GM23338 (cell line): Measurements from ENCODE around the gene SLC30A10. TPM values are rescaled to one million over a fixed set of nuclear protein-coding genes. Genes with fewer than 3 reads are reported as not detected.
"Not testable (repeated sequence)": the region's sequence is repeated elsewhere in the genome, so short reads cannot be mapped to it uniquely, and the experiment has no call there.

ENCODE experiments used
- ATAC-seq: fragments of 200-7000 bp; cut with Tn5 transposase; 3 replicates; pipeline ENCODE4 v1.9.1; 2020
- DNase-seq: peaks from one replicate; pipeline ENCODE4 v3.0.0-alpha.2; 2015; ENCODE audit warnings: low spot score
- H2AFZ ChIP-seq: fragments of 200-600 bp; sonication (generic); 2 replicates; pipeline ENCODE4 v1.8.0; 2016; ENCODE audit warnings: antibody characterized with exemption, mild to moderate bottlenecking, moderate library complexity
- H3F3A ChIP-seq: fragments of 200-600 bp; sonication (generic); replicated peaks from 2 replicates; pipeline ENCODE4 v1.8.0; 2017; ENCODE audit warnings: antibody characterized with exemption, mixed run types, low read depth
- H3K27ac ChIP-seq: fragments of 200-600 bp; sonication (generic); 2 replicates; pipeline ENCODE4 v1.6.1; 2016; ENCODE audit warnings: low read depth
- H3K27me3 ChIP-seq: fragments of 200-600 bp; sonication (generic); 2 replicates; pipeline ENCODE4 v1.8.0; 2016; ENCODE audit warnings: mild to moderate bottlenecking, mixed run types, moderate library complexity; ENCODE audit not compliant: insufficient read depth
- H3K36me3 ChIP-seq: fragments of 200-600 bp; sonication (generic); 2 replicates; pipeline ENCODE4 v1.8.0; 2016; ENCODE audit warnings: mild to moderate bottlenecking; ENCODE audit not compliant: insufficient read depth
- H3K4me1 ChIP-seq: fragments of 200-600 bp; sonication (generic); 2 replicates; pipeline ENCODE4 v1.8.0; 2016; ENCODE audit warnings: mild to moderate bottlenecking, moderate library complexity; ENCODE audit not compliant: insufficient read depth
- H3K4me2 ChIP-seq: fragments of 200-600 bp; sonication (generic); 2 replicates; pipeline ENCODE4 v1.7.1; 2017; ENCODE audit warnings: mixed run types
- H3K4me3 ChIP-seq: fragments of 200-600 bp; sonication (generic); 2 replicates; pipeline ENCODE4 v1.6.1; 2016; ENCODE audit warnings: mixed run types
- H3K79me2 ChIP-seq: fragments of 200-600 bp; sonication (generic); replicated peaks from 2 replicates; pipeline ENCODE4 v1.8.0; 2017; ENCODE audit warnings: mild to moderate bottlenecking; ENCODE audit not compliant: insufficient read depth
- H3K9me2 ChIP-seq: fragments of 200-600 bp; sonication (generic); 2 replicates; pipeline ENCODE4 v1.8.0; 2017; ENCODE audit not compliant: insufficient read depth
- H4K20me1 ChIP-seq: fragments of 200-600 bp; sonication (generic); replicated peaks from 2 replicates; pipeline ENCODE4 v1.8.0; 2017; ENCODE audit warnings: mild to moderate bottlenecking; ENCODE audit not compliant: insufficient read depth
- H3K27ac Mint-ChIP-seq: 2 replicates; pipeline ENCODE4 v1.8.0; 2020; ENCODE audit warnings: inconsistent platforms, mild to moderate bottlenecking, moderate library complexity, mixed read lengths
- H3K27me3 Mint-ChIP-seq: 3 replicates; pipeline ENCODE4 v1.8.0; 2022; ENCODE audit warnings: low read depth, mild to moderate bottlenecking, moderate library complexity, mixed read lengths, inconsistent platforms; ENCODE audit not compliant: insufficient read depth, poor library complexity
- H3K36me3 Mint-ChIP-seq: 3 replicates; pipeline ENCODE4 v1.8.0; 2021; ENCODE audit warnings: low read depth, mild to moderate bottlenecking, inconsistent platforms, moderate library complexity, mixed read lengths
- H3K4me1 Mint-ChIP-seq: 3 replicates; pipeline ENCODE4 v1.8.0; 2020; ENCODE audit warnings: mild to moderate bottlenecking, inconsistent platforms, mixed read lengths
- H3K4me3 Mint-ChIP-seq: 3 replicates; pipeline ENCODE4 v1.8.0; 2021; ENCODE audit warnings: moderate library complexity, mild to moderate bottlenecking, inconsistent platforms, mixed read lengths
- H3K9me3 Mint-ChIP-seq: 3 replicates; pipeline ENCODE4 v1.8.0; 2020; ENCODE audit warnings: moderate library complexity, mild to moderate bottlenecking, inconsistent platforms, mixed read lengths
- JUNB ChIP-seq: IDR thresholded peaks from one replicate; pipeline ENCODE4 v1.6.1; 2016; ENCODE audit warnings: antibody characterized with exemption; ENCODE audit not compliant: unreplicated experiment
- NANOG ChIP-seq: IDR thresholded peaks from 2 replicates; pipeline ENCODE4 v1.6.1; 2016; ENCODE audit warnings: antibody characterized with exemption, borderline replicate concordance
- POLR2AphosphoS5 ChIP-seq: IDR thresholded peaks from 2 replicates; pipeline ENCODE4 v1.6.1; 2016; ENCODE audit warnings: antibody characterized with exemption, low read depth
- STAT1 ChIP-seq: IDR thresholded peaks from one replicate; pipeline ENCODE4 v1.6.1; 2016; ENCODE audit warnings: antibody characterized with exemption; ENCODE audit not compliant: unreplicated experiment
- ZNF114 ChIP-seq: fragments of 250-450 bp; sonication (Bioruptor Pico); IDR thresholded peaks from 2 replicates; pipeline ENCODE4 v1.5.0; 2020; ENCODE audit warnings: mild to moderate bottlenecking, moderate library complexity
- ZNF331 ChIP-seq: fragments of 250-450 bp; sonication (Bioruptor Pico); IDR thresholded peaks from 2 replicates; pipeline ENCODE4 v1.5.0; 2020; ENCODE audit warnings: low read depth, mild to moderate bottlenecking, moderate library complexity
- polyA plus RNA-seq: library from polyadenylated mRNA; unstranded; fragments of >200 nt; fragmentation: Nextera tagmentation; extraction: Ambion mirVana; gene quantifications from 2 replicates; pipeline ENCODE4 v1.2.1, GENCODE V29; 2016
- total RNA-seq: library from RNA; depleted of rRNA; stranded (reverse); fragments of >200 nt; shearing (Covaris generic); gene quantifications from 2 replicates; pipeline ENCODE4 v1.2.3, GENCODE V29; 2014

The SLC30A10 gene
- total and polyA plus RNA-seq, 2 experiments from 2014 or later, result 0.47 to 1.1 TPM

DNA sequence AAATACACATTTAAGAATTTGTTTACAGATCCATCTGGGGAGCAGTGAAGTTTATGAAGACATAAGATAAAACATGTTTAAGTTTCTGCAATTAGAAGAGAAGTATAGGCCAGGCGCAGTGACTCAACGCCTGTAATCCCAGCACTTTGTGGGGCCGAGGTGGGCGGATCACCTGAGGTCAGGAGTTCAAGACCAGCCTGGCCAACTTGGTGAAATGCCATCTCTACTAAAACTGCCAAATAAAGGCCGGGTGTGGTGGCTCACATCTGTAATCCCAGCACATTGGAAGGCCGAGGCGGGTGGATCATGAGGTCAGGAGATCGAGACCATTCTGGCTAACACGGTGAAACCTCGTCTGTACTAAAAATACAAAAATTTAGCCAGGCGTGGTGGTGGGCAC is 5.4 kb upstream of the SLC30A10 start:
- not testable (repeated sequence) for H3K27me3 ChIP-seq, H3K27ac Mint-ChIP-seq, H3K4me1 Mint-ChIP-seq, H3K27me3 Mint-ChIP-seq, H3K79me2 ChIP-seq, H2AFZ ChIP-seq, H4K20me1 ChIP-seq, H3K4me2 ChIP-seq, H3K36me3 Mint-ChIP-seq, H3K4me3 Mint-ChIP-seq, ATAC-seq, H3K9me3 Mint-ChIP-seq, H3K9me2 ChIP-seq, H3K36me3 ChIP-seq, DNase-seq, H3K4me1 ChIP-seq, H3F3A ChIP-seq, H3K27ac ChIP-seq, H3K4me3 ChIP-seq

DNA sequence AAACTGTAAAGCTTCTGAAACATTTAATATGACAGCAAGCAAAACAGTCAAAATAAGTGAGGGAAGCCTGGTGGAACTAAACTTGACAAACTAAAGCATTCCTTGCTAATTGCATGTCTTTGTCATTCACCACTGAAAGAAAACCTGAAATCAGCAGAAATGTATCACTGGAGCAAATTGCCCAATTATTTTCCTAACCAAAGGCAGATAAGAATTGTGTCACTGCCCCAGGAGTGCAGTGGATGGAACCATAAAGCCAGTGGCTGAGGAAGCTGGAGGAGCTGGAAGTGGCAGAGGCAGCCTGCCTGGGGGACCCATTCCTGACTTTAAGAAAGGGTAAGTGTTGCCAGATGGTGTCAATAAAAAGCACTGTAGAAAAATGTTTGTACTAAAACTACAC is 2.7 kb upstream of the SLC30A10 start:
- H3K36me3 Mint-ChIP-seq, result no peaks in the 10 kb centered on the region
- peak; percentile 23 for DNase-seq
- Histone ChIP-seq H3F3A (0 out of 2 replicates have a peak, but pooled peaks cover 4% of the 10 kb centered on the region), H3K4me2 (no peak overlapping the region), H3K79me2 (no peaks in the 10 kb centered on the region), H3K9me2 (no peaks in the 10 kb centered on the region), H3K27ac (no peak overlapping the region), H2AFZ (no peak overlapping the region), H3K27me3 (peaks cover 32% of the 10 kb centered on the region), H3K36me3 (no peaks in the 10 kb centered on the region), H4K20me1 (no peaks in the 10 kb centered on the region), H3K4me3 (no peak overlapping the region), H3K4me1 (peaks cover 10% of the 10 kb centered on the region; the same call in 1 of the 2 replicates)
- no peak for TF ChIP-seq STAT1
- TF ChIP-seq ZNF331, result no peak
- no peak for TF ChIP-seq POLR2AphosphoS5
- TF ChIP-seq ZNF114 (CRISPR knock-in tag), result no peak
- TF ChIP-seq JUNB, result no peak
- TF ChIP-seq NANOG, result no peak
- peaks cover 28% of the 10 kb centered on the region for H3K27me3 Mint-ChIP-seq
- no peak overlapping the region for H3K4me3 Mint-ChIP-seq
- no peak for ATAC-seq
- H3K9me3 Mint-ChIP-seq, result no peaks in the 10 kb centered on the region
- no peak overlapping the region for H3K27ac Mint-ChIP-seq
- H3K4me1 Mint-ChIP-seq, result peaks cover 21% of the 10 kb centered on the region

DNA sequence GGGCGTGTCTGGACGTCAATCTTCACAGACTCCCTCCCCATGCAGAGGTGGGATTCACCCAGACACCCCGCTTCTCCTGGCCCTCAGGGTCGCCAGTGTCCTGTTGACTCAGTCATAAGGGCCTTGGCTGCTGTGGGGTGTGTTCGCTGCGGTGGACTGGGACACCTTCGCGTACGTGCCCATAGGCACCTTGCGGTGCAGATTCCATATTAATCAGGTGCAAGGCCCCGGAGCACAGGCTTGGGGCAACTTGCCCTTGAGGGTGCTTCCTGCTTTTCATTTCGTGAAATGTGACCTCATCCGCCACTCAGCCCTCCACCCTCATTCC is 398 bp upstream of the SLC30A10 start:
- Mint-ChIP-seq H3K4me1 (peaks cover 21% of the 10 kb centered on the region), H3K9me3 (no peaks in the 10 kb centered on the region), H3K27ac (no peak overlapping the region), H3K36me3 (no peaks in the 10 kb centered on the region), H3K27me3 (peaks cover 30% of the 10 kb centered on the region), H3K4me3 (peak overlapping the region; percentile 77)
- Histone ChIP-seq H3K4me3 (peak overlapping the region; percentile 85), H3K4me2 (peak overlapping the region; percentile 94), H3K27me3 (peaks cover 32% of the 10 kb centered on the region), H3F3A (0 out of 2 replicates have a peak, but pooled peaks cover 4% of the 10 kb centered on the region), H3K36me3 (no peaks in the 10 kb centered on the region), H2AFZ (peak overlapping the region; percentile 98), H4K20me1 (no peaks in the 10 kb centered on the region), H3K27ac (no peak overlapping the region), H3K4me1 (peaks cover 10% of the 10 kb centered on the region; the same call in 1 of the 2 replicates), H3K79me2 (no peaks in the 10 kb centered on the region), H3K9me2 (no peaks in the 10 kb centered on the region; the same call in 1 of the 2 replicates)
- ATAC-seq (no peak), DNase-seq (no peak)
- no peak for TF ChIP-seq ZNF114 (CRISPR knock-in tag)
